Activated naive CD8-positive, alpha-beta T cell treated with anti-CD3 and anti-CD28 coated beads, Interleukin-2, amount 10 ng/mL, durations not matched to agents 7 days and 5 days (primary cell): Measurements from ENCODE around the gene TPRX1. TPM values are rescaled to one million over a fixed set of nuclear protein-coding genes. Genes with fewer than 3 reads are reported as not detected.
A peak's percentile ranks its signal among the peaks of the same experiment; 100 is the strongest.
"Not testable (repeated sequence)": the region's sequence is repeated elsewhere in the genome, so short reads cannot be mapped to it uniquely, and the experiment has no call there.

Experiments used
- ATAC-seq: fragments of 150-1000 bp; cut with Tn5 transposase; one replicate; pipeline ENCODE4 v1.10.0; 2021; ENCODE audit warnings: low read depth, moderate library complexity
- POLR2A ChIA-PET: fragments of 350-600 bp; sonication (Branson Sonifier 250); formaldehyde crosslinking; loops from one replicate; lab custom pipeline; 2021; ENCODE audit warnings: antibody characterized with exemption; lab: Charles Lee
- DNase-seq: peaks from one replicate; pipeline ENCODE4 v3.0.0; 2021
- H3K27ac Mint-ChIP-seq: one replicate; pipeline ENCODE4 v1.8.0; 2022; ENCODE audit warnings: mild to moderate bottlenecking, mixed read lengths
- H3K27me3 Mint-ChIP-seq: one replicate; pipeline ENCODE4 v1.8.0; 2022; ENCODE audit warnings: mild to moderate bottlenecking, moderate library complexity, mixed read lengths
- H3K36me3 Mint-ChIP-seq: one replicate; pipeline ENCODE4 v1.8.0; 2021; ENCODE audit warnings: mild to moderate bottlenecking, mixed read lengths
- H3K4me1 Mint-ChIP-seq: one replicate; pipeline ENCODE4 v1.8.0; 2021; ENCODE audit warnings: mixed read lengths
- H3K4me3 Mint-ChIP-seq: one replicate; pipeline ENCODE4 v1.8.0; 2022; ENCODE audit warnings: mild to moderate bottlenecking, moderate library complexity, mixed read lengths
- H3K9me3 Mint-ChIP-seq: one replicate; pipeline ENCODE4 v1.8.0; 2021; ENCODE audit warnings: mixed read lengths
- total RNA-seq, 2 experiments: library from RNA; stranded (reverse); gene quantifications; one replicate each; pipeline ENCODE4 v1.2.3, GENCODE V29; 2021

Gene TPRX1
- total RNA-seq, 2 experiments from 2014 or later, result not detected

DNA sequence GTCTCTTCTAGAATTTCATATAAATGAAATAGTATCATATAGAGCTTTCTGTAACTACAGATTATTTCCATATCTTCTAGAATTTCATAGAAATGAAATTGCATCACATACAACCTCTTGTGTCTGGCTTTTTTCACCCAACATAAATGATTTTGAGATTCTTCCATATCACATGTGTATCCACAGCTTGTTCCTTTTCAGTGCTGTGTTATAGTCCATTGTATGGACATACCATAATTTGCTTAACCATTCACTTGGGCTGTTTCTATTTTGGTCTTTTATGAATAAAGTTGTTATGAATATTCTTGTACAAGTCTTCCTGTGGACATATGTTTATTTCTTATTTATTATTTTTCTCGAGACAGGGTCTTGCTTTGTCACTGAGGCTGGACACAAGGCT lies 11.7 kb downstream of the TPRX1 start:
- no peaks in the 10 kb centered on the region for H3K4me1 Mint-ChIP-seq
- POLR2A ChIA-PET, result no interaction called here
- no peaks in the 10 kb centered on the region for H3K27me3 Mint-ChIP-seq
- no peaks in the 10 kb centered on the region for H3K9me3 Mint-ChIP-seq
- no peak overlapping the region for H3K4me3 Mint-ChIP-seq
- H3K27ac Mint-ChIP-seq, result no peak overlapping the region
- H3K36me3 Mint-ChIP-seq, result no peaks in the 10 kb centered on the region
- ATAC-seq (no peak), DNase-seq (no peak)

DNA sequence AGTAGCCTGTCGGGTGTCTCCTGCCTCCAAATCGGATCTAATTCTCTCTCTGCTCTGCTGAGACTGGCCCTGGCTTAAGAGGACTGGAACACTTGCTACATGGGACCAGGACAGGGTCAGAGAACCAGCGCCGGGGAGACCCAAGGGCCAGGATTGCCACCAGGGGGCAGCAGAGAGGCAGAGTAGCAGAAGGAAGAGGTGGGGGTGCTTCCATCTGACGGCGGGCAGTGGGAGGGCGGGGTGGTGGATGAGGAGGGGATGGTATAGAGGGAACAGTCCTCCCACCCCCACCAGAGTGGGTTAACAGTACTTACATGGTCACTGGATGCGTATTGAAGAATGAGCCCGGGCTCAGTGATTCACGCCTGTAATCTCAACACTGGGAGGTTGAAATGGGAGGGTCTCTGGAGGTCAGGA lies 13.9 kb downstream of the TPRX1 start:
- POLR2A ChIA-PET, result no interaction called here
- Mint-ChIP-seq H3K27me3 (no peaks in the 10 kb centered on the region), H3K4me1 (no peaks in the 10 kb centered on the region), H3K27ac (no peak overlapping the region), H3K36me3 (no peaks in the 10 kb centered on the region), H3K9me3 (no peaks in the 10 kb centered on the region), H3K4me3 (no peak overlapping the region)
- ATAC-seq (peak; percentile 68), DNase-seq (peak; percentile 84)

DNA sequence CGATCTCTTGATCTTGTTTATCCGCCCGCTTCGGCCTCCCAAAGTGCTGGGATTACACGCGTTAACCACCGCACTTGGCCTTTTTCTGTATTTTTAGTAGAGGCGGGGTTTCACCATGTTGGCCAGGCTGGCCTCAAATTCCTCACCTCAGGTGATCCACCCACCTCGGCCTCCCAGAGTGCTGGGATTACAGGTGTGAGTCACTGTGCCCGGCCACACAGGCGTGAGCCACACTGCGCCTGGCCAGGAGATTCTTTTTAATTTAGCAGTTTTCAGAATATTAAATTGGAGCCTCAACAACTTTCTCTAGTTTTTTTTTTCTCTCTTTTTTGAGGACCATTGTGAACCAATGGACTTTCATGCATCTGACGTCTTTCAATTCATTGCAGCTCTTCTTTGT lies 14.5 kb downstream of the TPRX1 start:
- ATAC-seq, H3K4me1 Mint-ChIP-seq, POLR2A ChIA-PET, H3K27me3 Mint-ChIP-seq, DNase-seq, H3K9me3 Mint-ChIP-seq, H3K27ac Mint-ChIP-seq, H3K4me3 Mint-ChIP-seq, H3K36me3 Mint-ChIP-seq: not testable (repeated sequence)

DNA sequence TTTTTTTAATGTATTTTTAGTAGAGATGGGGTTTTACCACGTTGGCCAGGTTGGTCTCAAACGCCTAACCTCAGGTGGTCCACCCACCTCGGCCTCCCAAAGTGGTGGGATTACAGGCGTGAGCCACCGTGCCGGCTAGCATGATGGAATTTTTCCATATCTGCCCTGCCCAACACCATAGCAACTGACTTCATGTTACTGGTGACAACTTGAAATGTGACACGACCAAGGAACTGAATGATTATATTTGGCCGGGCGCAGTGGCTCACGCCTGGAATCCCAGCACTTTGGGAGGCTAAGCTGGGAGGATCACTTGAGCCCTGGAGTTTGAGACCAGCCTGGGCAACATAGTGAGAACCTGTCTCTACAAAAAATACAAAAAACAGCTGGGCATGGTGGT lies 17.0 kb downstream of the TPRX1 start:
- DNase-seq, H3K36me3 Mint-ChIP-seq, H3K4me1 Mint-ChIP-seq, H3K27ac Mint-ChIP-seq, H3K9me3 Mint-ChIP-seq, ATAC-seq, H3K27me3 Mint-ChIP-seq, POLR2A ChIA-PET, H3K4me3 Mint-ChIP-seq: not testable (repeated sequence)

DNA sequence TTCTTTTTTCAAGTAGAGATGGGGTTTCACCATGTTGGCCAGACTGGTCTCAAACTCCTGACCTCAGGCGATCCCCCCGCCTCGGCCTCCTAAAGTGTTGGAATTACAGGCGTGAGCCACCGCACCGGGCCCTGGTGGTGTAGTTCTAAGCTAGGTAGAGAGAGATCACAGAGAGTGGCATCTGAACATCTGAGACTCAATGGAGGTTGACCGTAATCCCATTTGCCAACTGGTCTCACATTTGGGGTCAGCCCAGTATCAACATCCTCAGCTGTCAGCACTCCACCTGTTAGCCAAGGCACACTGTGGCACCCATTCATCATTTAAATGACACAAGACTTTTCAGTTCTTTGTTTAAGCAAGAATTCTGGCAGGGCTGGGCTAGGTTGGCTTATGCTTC lies 17.8 kb downstream of the TPRX1 start:
- DNase-seq, result no peak
- H3K27me3 Mint-ChIP-seq, result no peaks in the 10 kb centered on the region
- no peak overlapping the region for H3K4me3 Mint-ChIP-seq
- peaks cover 8% of the 10 kb centered on the region for H3K36me3 Mint-ChIP-seq
- POLR2A ChIA-PET, result no interaction called here
- peaks cover 2% of the 10 kb centered on the region for H3K4me1 Mint-ChIP-seq
- no peak overlapping the region for H3K27ac Mint-ChIP-seq
- no peaks in the 10 kb centered on the region for H3K9me3 Mint-ChIP-seq
- ATAC-seq, result no peak

DNA sequence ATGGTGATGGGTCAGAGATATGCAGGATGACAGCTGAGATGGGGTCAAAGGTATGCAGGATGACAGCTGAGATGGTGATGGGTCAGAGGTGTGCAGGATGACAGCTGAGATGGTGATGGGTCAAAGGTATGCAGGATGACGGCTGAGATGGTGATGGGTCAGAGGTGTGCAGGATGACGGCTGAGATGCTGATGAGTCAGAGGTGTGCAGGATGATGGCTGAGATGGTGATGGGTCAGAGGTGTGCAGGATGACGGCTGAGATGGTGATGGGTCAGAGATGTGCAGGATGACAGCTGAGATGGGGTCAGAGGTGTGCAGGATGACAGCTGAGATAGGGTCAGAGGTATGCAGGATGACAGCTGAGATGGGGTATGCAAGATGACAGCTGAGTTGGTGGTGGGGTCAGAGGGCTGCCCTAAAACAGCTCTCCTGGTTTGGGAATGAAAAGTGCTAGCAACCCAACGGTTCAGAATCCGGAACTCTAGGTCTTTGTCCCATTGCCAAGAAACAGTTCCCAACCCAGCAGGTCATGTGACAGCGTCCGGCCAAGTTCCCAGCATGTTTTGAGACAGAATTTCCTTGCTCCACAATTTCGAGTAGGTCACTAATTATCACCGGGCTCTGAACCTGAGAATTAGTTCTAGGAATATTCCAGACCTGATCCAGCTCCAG lies 22.6 kb downstream of the TPRX1 start:
- Mint-ChIP-seq H3K9me3 (no peaks in the 10 kb centered on the region), H3K27me3 (no peaks in the 10 kb centered on the region), H3K4me1 (peaks cover 20% of the 10 kb centered on the region), H3K36me3 (peaks cover 14% of the 10 kb centered on the region), H3K27ac (peak overlapping the region; percentile 59), H3K4me3 (no peak overlapping the region)
- DNase-seq, result no peak
- ATAC-seq, result no peak
- POLR2A ChIA-PET, result no interaction called here

DNA sequence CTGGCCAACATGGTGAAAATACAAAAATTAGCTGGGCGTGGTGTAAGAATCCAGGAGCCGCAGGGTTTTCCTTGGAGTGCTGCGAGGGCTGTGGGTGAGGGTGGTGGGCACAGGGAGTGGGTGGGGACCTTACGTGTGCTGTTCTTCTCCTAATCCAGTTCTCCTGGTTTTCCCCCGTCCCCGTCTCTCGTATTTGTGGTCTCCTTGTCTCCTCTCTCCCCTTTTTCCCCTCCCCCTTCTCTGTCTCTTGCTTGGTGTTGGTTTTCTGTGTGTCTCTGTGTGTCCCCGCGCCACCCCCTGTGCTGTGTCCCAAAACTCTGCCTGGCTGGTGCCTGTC lies 24.2 kb downstream of the TPRX1 start:
- Mint-ChIP-seq H3K9me3 (no peaks in the 10 kb centered on the region), H3K27me3 (no peaks in the 10 kb centered on the region), H3K4me1 (peaks cover 20% of the 10 kb centered on the region), H3K4me3 (peak overlapping the region; percentile 99), H3K27ac (peak overlapping the region; percentile 81), H3K36me3 (peaks cover 14% of the 10 kb centered on the region)
- POLR2A ChIA-PET, result no interaction called here
- no peak for ATAC-seq
- no peak for DNase-seq

DNA sequence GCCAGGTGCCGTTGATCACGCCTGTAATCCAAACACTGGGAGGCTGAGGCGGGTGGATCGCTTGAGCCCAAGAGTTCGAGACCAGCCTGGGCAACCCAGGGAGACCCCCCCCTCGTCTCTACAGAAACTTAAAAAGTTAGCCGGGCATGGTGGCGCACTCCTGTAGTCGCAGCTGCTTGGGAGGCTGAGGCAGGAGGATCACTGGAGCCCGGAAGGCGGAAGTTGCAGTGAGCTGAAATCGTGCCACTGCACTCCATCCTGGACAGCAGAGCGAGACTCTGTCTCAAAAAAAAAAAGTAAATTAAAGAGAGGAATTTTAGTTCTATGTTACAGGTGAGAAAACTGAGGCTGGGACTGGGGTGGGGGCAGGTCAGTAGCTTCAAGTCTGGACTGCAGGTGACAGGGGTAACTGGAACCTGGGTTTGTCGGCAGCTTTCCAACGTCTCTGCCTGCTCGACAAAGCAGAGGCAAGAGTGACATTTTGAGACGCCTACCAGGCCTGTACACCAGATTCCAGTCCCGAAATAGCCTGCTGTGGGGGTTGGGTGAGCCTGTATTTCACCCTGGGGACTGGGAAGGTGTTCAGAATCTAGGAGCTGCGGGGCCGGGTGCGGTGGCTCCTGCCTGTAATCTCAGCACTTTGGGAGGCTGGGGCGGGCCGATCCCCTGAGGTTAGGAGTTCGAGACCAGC lies 24.7 kb downstream of the TPRX1 start:
- Mint-ChIP-seq H3K36me3 (peaks cover 14% of the 10 kb centered on the region), H3K4me1 (peaks cover 20% of the 10 kb centered on the region), H3K27ac (peak overlapping the region; percentile 97), H3K4me3 (peak overlapping the region; percentile 99), H3K9me3 (no peaks in the 10 kb centered on the region), H3K27me3 (no peaks in the 10 kb centered on the region)
- ATAC-seq (no peak), DNase-seq (no peak)
- POLR2A ChIA-PET, result no interaction called here

DNA sequence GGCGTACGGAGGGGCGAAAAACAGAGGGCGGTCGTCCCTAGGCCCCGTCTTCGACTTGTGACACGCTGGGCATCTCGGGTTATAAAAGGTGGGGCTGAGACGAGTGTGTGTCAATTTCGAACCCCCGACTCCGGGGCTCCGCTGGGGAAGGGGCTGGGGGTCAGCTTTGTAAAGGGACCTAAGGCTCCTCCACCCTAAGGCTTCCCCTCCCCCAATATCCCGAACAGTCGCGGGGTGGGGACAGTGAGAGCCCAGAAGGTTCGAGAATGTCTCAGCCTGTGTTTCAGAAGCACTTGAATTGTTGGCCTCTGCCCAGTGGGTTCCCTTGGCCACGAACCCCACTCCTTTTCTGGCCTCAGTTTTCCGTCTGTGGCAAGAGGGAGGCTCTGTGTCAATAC lies 25.4 kb downstream of the TPRX1 start:
- peak; percentile 48 for DNase-seq
- POLR2A ChIA-PET, result no interaction called here
- no peaks in the 10 kb centered on the region for H3K27me3 Mint-ChIP-seq

DNA sequence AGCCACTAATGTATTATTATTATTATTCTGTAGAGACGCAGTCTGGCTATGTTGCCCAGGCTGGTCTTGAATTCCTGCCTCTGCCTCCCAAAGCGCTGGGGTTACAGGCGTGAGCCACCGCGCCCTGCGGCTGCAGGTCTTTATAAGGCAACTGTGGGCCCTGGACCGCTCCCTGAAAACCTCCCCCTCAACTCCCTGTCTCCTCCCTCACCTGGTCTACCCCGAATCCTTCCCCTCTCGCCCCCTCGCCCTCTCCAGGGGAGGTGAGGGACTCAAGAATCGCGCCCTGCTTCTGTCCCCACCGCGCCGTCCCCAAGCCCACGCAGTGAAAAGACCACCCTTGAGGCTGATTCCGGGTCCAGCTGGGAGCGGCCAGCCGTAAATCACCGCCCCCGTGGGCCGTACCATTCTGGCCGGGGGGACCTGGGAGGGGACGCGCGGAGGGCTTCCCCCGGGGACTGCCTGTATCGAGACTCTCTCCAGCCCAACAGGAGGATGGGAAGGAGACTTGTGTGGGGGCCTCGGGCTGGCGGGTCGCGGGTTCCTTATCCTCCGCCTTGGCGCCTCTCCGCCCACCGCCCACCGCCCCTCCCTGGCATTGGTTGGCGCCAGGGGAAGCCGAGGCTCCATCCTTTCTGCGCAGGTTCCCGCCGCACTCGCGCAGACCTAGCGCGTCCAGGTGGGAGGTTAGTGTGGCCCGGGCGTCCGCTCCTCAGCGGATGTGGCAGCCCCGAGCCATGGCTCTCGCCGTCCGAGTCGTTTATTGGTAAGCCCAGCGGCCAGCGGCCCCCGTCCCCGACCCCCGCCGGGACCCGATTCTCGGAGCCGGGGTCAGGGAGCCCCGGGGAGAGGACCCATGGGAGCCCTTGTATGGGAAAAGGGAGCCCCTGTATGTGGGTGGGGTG lies 26.1 kb downstream of the TPRX1 start, which contains the start of gene SELENOW:
SELENOW (plus strand) TSS at position 655 of the 905 bp plus-strand sequence; CDS start at position 738, 83 bp downstream.
- Mint-ChIP-seq H3K36me3 (peaks cover 10% of the 10 kb centered on the region), H3K4me3 (peak within 1 kb of the TSS; percentile 99), H3K27ac (peak within 1 kb of the TSS; percentile 97), H3K4me1 (peaks cover 20% of the 10 kb centered on the region), H3K9me3 (no peaks in the 10 kb centered on the region), H3K27me3 (no peaks in the 10 kb centered on the region)
- peak; percentile 90 for DNase-seq
- POLR2A ChIA-PET, result interaction anchor here (1.0 kb wide), 2 partner anchors 28 to 33 kb away, joined by 3 to 4 read pairs; partner anchors contain the start of gene NOP53
- peak; percentile 92 for ATAC-seq

More for the DNA sequence above, 25.4 kb downstream of the TPRX1 start:
- peaks cover 10% of the 10 kb centered on the region for H3K36me3 Mint-ChIP-seq
- peaks cover 20% of the 10 kb centered on the region for H3K4me1 Mint-ChIP-seq
- no peaks in the 10 kb centered on the region for H3K9me3 Mint-ChIP-seq
- peak overlapping the region; percentile 99 for H3K4me3 Mint-ChIP-seq
- ATAC-seq, result no peak
- peak overlapping the region; percentile 97 for H3K27ac Mint-ChIP-seq

DNA sequence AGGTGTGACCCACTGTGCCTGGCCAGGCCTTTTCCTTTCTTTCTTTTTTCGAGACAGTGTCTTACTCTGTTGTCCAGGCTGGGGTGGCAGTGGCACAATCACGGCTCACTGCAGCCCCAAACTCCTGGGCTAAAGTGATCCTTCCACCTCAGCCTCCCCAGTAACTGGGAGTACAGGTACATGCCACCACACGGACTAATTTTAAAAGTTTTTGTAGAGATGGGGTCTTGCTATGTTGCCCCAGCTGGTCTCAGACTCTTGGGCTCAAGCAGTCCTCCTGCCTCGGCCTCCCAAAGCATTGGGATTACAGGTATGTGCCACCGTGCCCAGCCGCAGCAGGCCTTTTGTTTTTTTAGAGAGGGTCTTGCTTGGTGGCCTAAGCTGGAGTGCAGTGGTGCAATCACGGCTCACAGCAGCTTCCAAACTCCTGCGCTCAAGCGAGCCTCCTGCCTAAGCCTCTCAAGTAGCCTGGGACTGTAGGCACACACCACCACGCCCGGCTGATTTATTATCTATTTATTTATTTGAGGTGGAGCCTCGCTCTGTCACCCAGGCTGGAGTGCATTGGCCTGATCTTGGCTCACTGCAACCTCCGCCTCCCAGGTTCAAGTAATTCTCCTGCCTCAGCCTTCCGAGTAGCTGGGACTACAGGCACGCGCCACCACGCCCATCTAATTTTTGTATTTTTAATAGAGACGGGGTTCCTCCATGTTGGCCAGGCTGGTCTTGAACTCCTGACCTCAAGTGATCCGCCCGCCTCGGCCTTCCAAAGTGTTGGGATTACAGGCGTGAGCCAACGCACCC lies 26.9 kb downstream of the TPRX1 start:
- not testable (repeated sequence) for H3K9me3 Mint-ChIP-seq, H3K36me3 Mint-ChIP-seq, ATAC-seq, DNase-seq, H3K27me3 Mint-ChIP-seq
- Mint-ChIP-seq H3K27ac (peak overlapping the region; percentile 97), H3K4me3 (peak overlapping the region; percentile 99), H3K4me1 (peaks cover 20% of the 10 kb centered on the region)
- POLR2A ChIA-PET, result interaction anchor here (0.6 to 1.0 kb wide), 3 partner anchors 27 to 54 kb away, joined by 3 to 4 read pairs (median 4); partner anchors contain the start of gene NOP53

DNA sequence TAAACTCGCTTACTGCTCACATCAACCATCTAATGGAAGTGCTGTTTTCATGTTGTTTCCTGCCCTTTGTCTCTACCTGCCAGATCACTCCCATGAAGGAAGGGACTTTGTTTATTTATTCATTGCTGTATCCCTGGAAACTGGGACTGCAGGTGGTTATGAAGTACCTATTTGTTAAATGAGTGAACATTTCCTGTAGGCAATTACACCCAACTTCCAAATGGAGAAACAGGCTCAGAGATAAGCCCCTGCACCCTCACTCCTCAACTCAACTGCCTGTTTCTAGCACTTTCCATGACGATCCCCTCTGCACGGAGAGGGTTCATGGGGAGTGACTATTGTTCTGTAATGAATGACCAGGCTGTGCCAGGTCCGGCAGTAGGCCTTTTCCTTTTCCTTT lies 27.8 kb downstream of the TPRX1 start:
- peaks cover 18% of the 10 kb centered on the region for H3K4me1 Mint-ChIP-seq
- no peak for ATAC-seq
- POLR2A ChIA-PET, result interaction anchor here (0.7 to 0.9 kb wide), 2 partner anchors 64 to 99 kb away, joined by 5 to 7 read pairs; no protein-coding TSS in a partner anchor
- no peaks in the 10 kb centered on the region for H3K27me3 Mint-ChIP-seq
- no peak for DNase-seq
- H3K9me3 Mint-ChIP-seq, result no peaks in the 10 kb centered on the region
- no peak overlapping the region for H3K27ac Mint-ChIP-seq
- H3K36me3 Mint-ChIP-seq, result peaks cover 6% of the 10 kb centered on the region
- H3K4me3 Mint-ChIP-seq, result no peak overlapping the region
